Gastrocnemius medialis (tissue), 4 donors: ENCODE measurements around the gene DMTF1.

Source experiments
- CTCF ChIP-seq, 5 experiments: fragments of 450-650 bp in 3 of 5; fragments of 200-600 bp in 2 of 5; sonication (generic) in 2 of 5; IDR thresholded peaks in 4 of 5; conservative IDR thresholded peaks in 1 of 5; 1 replicate in 4 of 5; 2 replicates in 1 of 5; pipeline ENCODE4 v1.5.1; 2016 to 2019; ENCODE audit warnings: antibody characterized with exemption in 5 of 5, mild to moderate bottlenecking in 3 of 5, moderate library complexity in 3 of 5
- POLR2A ChIP-seq, 2 donors: fragments of 450-650 bp; IDR thresholded peaks; one replicate each; pipeline ENCODE4 v1.6.1; 2017; ENCODE audit warnings: antibody characterized with exemption in 2 of 2, mild to moderate bottlenecking in 2 of 2, moderate library complexity in 2 of 2

- no peak for TF ChIP-seq CTCF (IDR thresholded peaks at IDR 0.05 in 4 of 5, conservative IDR thresholded peaks at IDR 0.05 in 1 of 5)
- TF ChIP-seq POLR2A (IDR thresholded peaks at IDR 0.05), result no peak
Measured at GRCh38 chr7:87179180-87179579, 26.9 kb downstream of the DMTF1 start.
